HCT116 (cell line): Measurements from ENCODE around the gene SIK3. TPM values are rescaled to one million over a fixed set of nuclear protein-coding genes. Genes with fewer than 3 reads are reported as not detected.

Source experiments
- ATAC-seq: fragments of 200-7000 bp; cut with Tn5 transposase; 2 replicates; pipeline ENCODE4 v1.9.1; 2020; ENCODE audit warnings: mild to moderate bottlenecking, moderate library complexity
- BruUV-seq: library from RNA; stranded (reverse); fragments of 400-500 nt; replicated peaks from 2 replicates; lab custom pipeline; 2021; lab: Mats Ljungman, UMichigan
- CTCF ChIA-PET: fragments of 300-600 bp; sonication (Branson Sonifier 250); formaldehyde crosslinking; loops from one replicate; lab custom pipeline; 2021; ENCODE audit warnings: antibody characterized with exemption; lab: Charles Lee
- POLR2A ChIA-PET: fragments of 300-600, 350-600 bp; sonication (Branson Sonifier 250); formaldehyde crosslinking; loops from one replicate; lab custom pipeline; 2021; ENCODE audit warnings: antibody characterized with exemption; lab: Charles Lee
- RAD21 ChIA-PET, 2 experiments: fragments of 300-600 bp; sonication (Branson Sonifier 250); formaldehyde crosslinking; loops; one replicate each; lab custom pipeline; 2023; ENCODE audit warnings: low total read pairs in 2 of 2; ENCODE audit not compliant: uncharacterized antibody in 2 of 2, unreplicated experiment in 2 of 2, low non-redundant PET in 1 of 2; lab: Charles Lee
- DNase-seq: peaks from one replicate; pipeline ENCODE4 v3.0.0-alpha.2; 2010; ENCODE audit warnings: low read depth, low spot score
- H2AFZ ChIP-seq: fragments of 200-600 bp; shearing (Covaris generic), sonication (generic); 2 replicates; pipeline ENCODE4 v1.6.1; 2017; ENCODE audit warnings: low read depth, mixed run types, mixed read lengths, antibody characterized with exemption, low read length; ENCODE audit not compliant: poor library complexity, severe bottlenecking
- H3K27ac ChIP-seq: 2 replicates; pipeline ENCODE4 v1.5.1; 2012; ENCODE audit warnings: low read depth, low read length
- H3K27me3 ChIP-seq: fragments of 200-600 bp; sonication (generic); 2 replicates; pipeline ENCODE4 v1.6.1; 2016; ENCODE audit warnings: mixed run types, low read length, mixed read lengths; ENCODE audit not compliant: insufficient read depth
- H3K36me3 ChIP-seq, 2 experiments: fragments of 200-500 bp in 1 of 2; fragments of 200-600 bp in 1 of 2; sonication (Bioruptor generic) in 1 of 2; sonication (generic) in 1 of 2; 2 replicates each; pipeline versions ENCODE4 v1.5.1 to v1.6.1; 2014 to 2016; ENCODE audit warnings: low read length in 2 of 2, inconsistent platforms in 1 of 2, mixed read lengths in 1 of 2, mixed run types in 1 of 2; ENCODE audit not compliant: insufficient read depth in 2 of 2, control insufficient read depth in 1 of 2
- H3K4me1 ChIP-seq, 2 experiments: fragments of 200-600 bp in 1 of 2; sonication (generic) in 1 of 2; 2 replicates each; pipeline versions ENCODE4 v1.5.1 to v1.6.1; 2012 to 2017; ENCODE audit warnings: low read length in 2 of 2, inconsistent platforms in 1 of 2, mild to moderate bottlenecking in 1 of 2, mixed read lengths in 1 of 2, mixed run types in 1 of 2, moderate library complexity in 1 of 2; ENCODE audit not compliant: insufficient read depth in 2 of 2, control insufficient read depth in 1 of 2
- H3K4me2 ChIP-seq: fragments of 200-600 bp; sonication (generic); 2 replicates; pipeline ENCODE4 v1.6.1; 2017; ENCODE audit warnings: mixed run types, low read length, mixed read lengths
- H3K4me3 ChIP-seq, 2 experiments: fragments of 200-600 bp in 1 of 2; sonication (generic) in 1 of 2; replicated peaks in 1 of 2; 2 replicates each; pipeline ENCODE4 v1.5.1; 2011 to 2016; ENCODE audit warnings: low read length in 2 of 2, control low read depth in 1 of 2, low read depth in 1 of 2, mild to moderate bottlenecking in 1 of 2, mixed read lengths in 1 of 2, mixed run types in 1 of 2
- H3K79me2 ChIP-seq: fragments of 200-600 bp; sonication (generic); 2 replicates; pipeline ENCODE4 v1.6.1; 2017; ENCODE audit warnings: mild to moderate bottlenecking, mixed run types, low read length, moderate library complexity, mixed read lengths; ENCODE audit not compliant: insufficient read depth
- H3K9ac ChIP-seq: fragments of 200-600 bp; sonication (generic); 2 replicates; pipeline ENCODE4 v1.6.1; 2016; ENCODE audit warnings: low read length, mixed read lengths
- H3K9me2 ChIP-seq: fragments of 200-600 bp; sonication (generic), shearing (Covaris generic); 2 replicates; pipeline ENCODE4 v1.6.1; 2017; ENCODE audit warnings: mixed run types, mild to moderate bottlenecking, moderate library complexity; ENCODE audit not compliant: insufficient read depth
- H3K9me3 ChIP-seq, 2 experiments: fragments of 200-500 bp in 1 of 2; fragments of 200-600 bp in 1 of 2; sonication (Bioruptor generic) in 1 of 2; sonication (generic) in 1 of 2; 2 replicates each; pipeline ENCODE4 v1.6.1; 2014 to 2017; ENCODE audit warnings: low read length in 2 of 2, mixed read lengths in 2 of 2, inconsistent platforms in 1 of 2, low read depth in 1 of 2, mild to moderate bottlenecking in 1 of 2, mixed run types in 1 of 2, moderate library complexity in 1 of 2; ENCODE audit not compliant: control insufficient read depth in 1 of 2, insufficient read depth in 1 of 2
- H4K20me1 ChIP-seq: fragments of 200-600 bp; sonication (generic), shearing (Covaris generic); 2 replicates; pipeline ENCODE4 v1.6.1; 2017; ENCODE audit warnings: mixed run types, mild to moderate bottlenecking, moderate library complexity; ENCODE audit not compliant: insufficient read depth
- CBX3 ChIP-seq: IDR thresholded peaks from 2 replicates; pipeline ENCODE4 v1.6.1; 2012; ENCODE audit warnings: low read depth
- CTCF ChIP-seq, 3 experiments: fragments of 200-600 bp in 1 of 3; sonication (generic) in 1 of 3; IDR thresholded peaks in 2 of 3; conservative IDR thresholded peaks in 1 of 3; 2 replicates each; pipeline ENCODE4 v1.5.1; 2012 to 2017; ENCODE audit warnings: low read depth in 2 of 3, low read length in 2 of 3, antibody characterized with exemption in 1 of 3, borderline replicate concordance in 1 of 3, control low read depth in 1 of 3, mild to moderate bottlenecking in 1 of 3, mixed read lengths in 1 of 3, mixed run types in 1 of 3, moderate library complexity in 1 of 3; ENCODE audit not compliant: insufficient read depth in 1 of 3
- EGR1 ChIP-seq: IDR thresholded peaks from 2 replicates; pipeline ENCODE4 v1.6.1; 2012; ENCODE audit warnings: low read depth
- ELF1 ChIP-seq: IDR thresholded peaks from 2 replicates; pipeline ENCODE4 v1.6.1; 2012; ENCODE audit warnings: low read depth, borderline replicate concordance
- EZH2 ChIP-seq: fragments of 200-600 bp; sonication (generic); IDR thresholded peaks from 2 replicates; pipeline ENCODE4 v1.6.1; 2017; ENCODE audit warnings: antibody characterized with exemption, mixed run types
- FOSL1 ChIP-seq: IDR thresholded peaks from 2 replicates; pipeline ENCODE4 v1.6.1; 2012; ENCODE audit warnings: low read depth
- JUND ChIP-seq: IDR thresholded peaks from 2 replicates; pipeline ENCODE4 v1.6.1; 2012
- POLR2A ChIP-seq: IDR thresholded peaks from 2 replicates; pipeline ENCODE4 v1.7.0; 2011; ENCODE audit warnings: borderline replicate concordance; ENCODE audit not compliant: insufficient read depth, insufficient read length; ENCODE audit errors: extremely low read depth
- POLR2AphosphoS5 ChIP-seq: IDR thresholded peaks from 2 replicates; pipeline ENCODE4 v1.6.1; 2011; ENCODE audit warnings: mild to moderate bottlenecking, low read depth, low read length, moderate library complexity
- RAD21 ChIP-seq: IDR thresholded peaks from 2 replicates; pipeline ENCODE4 v1.6.1; 2012; ENCODE audit warnings: low read depth, mild to moderate bottlenecking
- SP1 ChIP-seq: IDR thresholded peaks from 2 replicates; pipeline ENCODE4 v1.6.1; 2012; ENCODE audit warnings: low read depth
- TCF7L2 ChIP-seq: IDR thresholded peaks from 2 replicates; pipeline ENCODE4 v1.7.0; 2011; ENCODE audit warnings: borderline replicate concordance, inconsistent platforms; ENCODE audit not compliant: insufficient read depth, insufficient read length; ENCODE audit errors: extremely low read depth
- ZBTB33 ChIP-seq: IDR thresholded peaks from 2 replicates; pipeline ENCODE4 v1.6.1; 2011; ENCODE audit warnings: mild to moderate bottlenecking, low read length, moderate library complexity; ENCODE audit not compliant: insufficient replicate concordance; ENCODE audit errors: extremely low read depth
- ZFX ChIP-seq: fragments of 450-650 bp; IDR thresholded peaks from 2 replicates; pipeline ENCODE4 v1.6.1; 2017
- ZNF274 ChIP-seq: fragments of 200-500 bp; sonication (Bioruptor generic); IDR thresholded peaks from 2 replicates; pipeline ENCODE4 v1.6.1; 2014; ENCODE audit warnings: mild to moderate bottlenecking, low read depth, low read length, inconsistent platforms
- intact Hi-C: fragments of 100-400 bp; cut with micrococcal nuclease; formaldehyde crosslinking; loops from 2 replicates; pipeline ENCODE4 v1.10.0; 2022
- total RNA-seq: library from RNA; stranded (reverse); gene quantifications from one replicate; pipeline ENCODE4 v1.2.1, GENCODE V29; 2021; ENCODE audit not compliant: unreplicated experiment
- TF ChIP-seq, protein P1 (sequence below): IDR thresholded peaks from 2 replicates; pipeline ENCODE4 v1.6.1; 2012
- TF ChIP-seq, protein P2 (sequence below): IDR thresholded peaks from 2 replicates; pipeline ENCODE4 v1.6.1; 2012

SIK3 gene
- total RNA-seq, 1 experiment from 2014 or later: 21.0 TPM

DNA sequence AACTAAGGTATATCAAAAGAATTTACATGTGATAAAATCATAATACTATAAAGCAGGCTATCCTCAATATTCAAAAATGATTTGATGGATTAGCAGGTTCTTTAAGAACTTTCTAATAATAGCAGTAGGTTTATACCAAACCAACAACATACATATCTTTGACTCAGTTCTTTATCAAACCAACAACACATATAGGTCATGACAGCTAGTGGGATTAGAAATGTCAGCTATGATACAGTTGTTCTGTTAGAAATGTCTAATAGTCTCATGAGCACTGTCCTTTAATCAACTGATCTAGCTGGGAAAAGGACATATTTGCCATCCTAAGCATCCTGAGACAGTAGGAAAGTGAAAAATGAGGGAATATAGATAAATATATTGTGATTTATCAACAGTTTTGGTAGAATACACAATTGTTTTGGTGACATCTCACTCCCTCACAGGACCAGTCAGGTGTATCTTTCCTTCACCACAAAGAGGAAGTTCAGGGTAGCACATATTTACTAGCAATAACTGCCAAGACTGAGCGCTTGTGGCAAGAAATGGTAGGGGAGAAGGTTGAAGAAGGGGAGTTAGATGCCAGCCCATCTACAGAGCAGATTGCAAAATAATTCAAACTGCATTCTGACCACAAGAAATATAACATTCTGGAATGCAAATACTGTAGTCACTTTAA is 170.0 kb downstream of the SIK3 start:
- no peaks in the 10 kb centered on the region for H3K9me2 ChIP-seq
- POLR2A ChIA-PET: no interaction called here

More for the DNA sequence above, 170.0 kb downstream of the SIK3 start:
- no peak overlapping the region for H2AFZ ChIP-seq
- ATAC-seq (no peak), DNase-seq (no peak)
- CTCF ChIA-PET: no interaction called here
- H3K79me2 ChIP-seq: no peaks in the 10 kb centered on the region; the same call in 1 of the 2 replicates
- H3K4me1 ChIP-seq: peaks cover 0 to 10% of the 10 kb centered on the region in 2 experiments; a peak in 2 of 4 replicates
- TF ChIP-seq, protein P1, sequence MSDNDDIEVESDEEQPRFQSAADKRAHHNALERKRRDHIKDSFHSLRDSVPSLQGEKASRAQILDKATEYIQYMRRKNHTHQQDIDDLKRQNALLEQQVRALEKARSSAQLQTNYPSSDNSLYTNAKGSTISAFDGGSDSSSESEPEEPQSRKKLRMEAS: no peak
- TF ChIP-seq POLR2AphosphoS5 (no peak), TCF7L2 (no peak), JUND (no peak), ZFX (no peak), CBX3 (no peak), CTCF (IDR thresholded peaks at IDR 0.05 in 2 of 3, conservative IDR thresholded peaks at IDR 0.05 in 1 of 3; ENCODE audit: borderline replicate concordance in 1 of 3, insufficient read depth in 1 of 3, low read depth in 2 of 3, low read length in 2 of 3) (no peak), ELF1 (no peak), FOSL1 (no peak), EZH2 (no peak), EGR1 (no peak), SP1 (no peak), POLR2A (no peak), ZBTB33 (no peak), ZNF274 (no peak), RAD21 (no peak)
- TF ChIP-seq, protein P2, sequence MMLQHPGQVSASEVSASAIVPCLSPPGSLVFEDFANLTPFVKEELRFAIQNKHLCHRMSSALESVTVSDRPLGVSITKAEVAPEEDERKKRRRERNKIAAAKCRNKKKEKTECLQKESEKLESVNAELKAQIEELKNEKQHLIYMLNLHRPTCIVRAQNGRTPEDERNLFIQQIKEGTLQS: no peak
- intact Hi-C loops: no loop called here
- no peaks in the 10 kb centered on the region for H3K36me3 ChIP-seq
- H4K20me1 ChIP-seq: no peaks in the 10 kb centered on the region
- no peak overlapping the region for H3K4me3 ChIP-seq
- H3K9me3 ChIP-seq: no peaks in the 10 kb centered on the region
- H3K27ac ChIP-seq: no peak overlapping the region
- H3K9ac ChIP-seq: no peak overlapping the region
- no TSS peak for BruUV-seq
- H3K27me3 ChIP-seq: no peaks in the 10 kb centered on the region
- RAD21 ChIA-PET: no interaction called here
- no peak overlapping the region for H3K4me2 ChIP-seq
